Trophoblast cell (in vitro differentiated cells and primary cell): ENCODE results near the gene HHIP.

Experiments used
- DNase-seq, 2 donors: peaks; one replicate each; pipeline ENCODE4 v3.0.0-alpha.2; 2016
- H2AFZ ChIP-seq: 2 replicates; pipeline ENCODE4 v1.6.1; 2013; ENCODE audit warnings: low read length, moderate library complexity, mild to moderate bottlenecking; ENCODE audit not compliant: insufficient read depth, poor library complexity
- H2AK5ac ChIP-seq: 2 replicates; pipeline ENCODE4 v1.6.1; 2013; ENCODE audit warnings: mild to moderate bottlenecking, low read length
- H2BK120ac ChIP-seq: 2 replicates; pipeline ENCODE4 v1.6.1; 2013; ENCODE audit warnings: low read length, mild to moderate bottlenecking, moderate library complexity; ENCODE audit not compliant: insufficient read depth, poor library complexity
- H2BK12ac ChIP-seq: 2 replicates; pipeline ENCODE4 v1.6.1; 2013; ENCODE audit warnings: mild to moderate bottlenecking, low read length, moderate library complexity
- H2BK5ac ChIP-seq: 2 replicates; pipeline ENCODE4 v1.6.1; 2013; ENCODE audit warnings: low read length, low read depth, moderate library complexity, mild to moderate bottlenecking; ENCODE audit not compliant: poor library complexity
- H3K14ac ChIP-seq: 2 replicates; pipeline ENCODE4 v1.6.1; 2013; ENCODE audit warnings: mild to moderate bottlenecking, low read length
- H3K18ac ChIP-seq: 2 replicates; pipeline ENCODE4 v1.6.1; 2013; ENCODE audit warnings: mild to moderate bottlenecking, low read length
- H3K23ac ChIP-seq: 2 replicates; pipeline ENCODE4 v1.6.1; 2013; ENCODE audit warnings: low read length
- H3K27ac ChIP-seq: 2 replicates; pipeline ENCODE4 v1.5.1; 2013; ENCODE audit warnings: low read depth, mild to moderate bottlenecking, inconsistent platforms, low read length, moderate library complexity
- H3K27me3 ChIP-seq: 2 replicates; pipeline ENCODE4 v1.6.1; 2013; ENCODE audit warnings: inconsistent platforms, mild to moderate bottlenecking, low read length, moderate library complexity; ENCODE audit not compliant: insufficient read depth
- H3K36me3 ChIP-seq, 2 experiments: 1 replicate in 1 of 2; 2 replicates in 1 of 2; pipeline ENCODE4 v1.6.1; 2013; ENCODE audit warnings: low read length in 2 of 2, mild to moderate bottlenecking in 2 of 2, moderate library complexity in 1 of 2; ENCODE audit not compliant: insufficient read depth in 2 of 2, control insufficient read depth in 1 of 2
- H3K4ac ChIP-seq: 2 replicates; pipeline ENCODE4 v1.6.1; 2013; ENCODE audit warnings: low read depth, mild to moderate bottlenecking, low read length, moderate library complexity
- H3K4me1 ChIP-seq, 2 experiments: 1 replicate in 1 of 2; 2 replicates in 1 of 2; pipeline ENCODE4 v1.6.1; 2013; ENCODE audit warnings: low read length in 2 of 2, mild to moderate bottlenecking in 2 of 2, moderate library complexity in 1 of 2; ENCODE audit not compliant: insufficient read depth in 2 of 2, control insufficient read depth in 1 of 2
- H3K4me2 ChIP-seq: 2 replicates; pipeline ENCODE4 v1.6.1; 2013; ENCODE audit warnings: inconsistent platforms, mild to moderate bottlenecking, low read length, moderate library complexity
- H3K4me3 ChIP-seq: 2 replicates; pipeline ENCODE4 v1.5.1; 2013; ENCODE audit warnings: mild to moderate bottlenecking, low read depth, low read length, inconsistent platforms
- H3K79me1 ChIP-seq: one replicate; pipeline ENCODE4 v1.6.1; 2013; ENCODE audit warnings: low read length
- H3K79me2 ChIP-seq: 2 replicates; pipeline ENCODE4 v1.6.1; 2013; ENCODE audit warnings: low read length, mild to moderate bottlenecking; ENCODE audit not compliant: control insufficient read depth, insufficient read depth, poor library complexity
- H3K9ac ChIP-seq: 2 replicates; pipeline ENCODE4 v1.6.1; 2013; ENCODE audit warnings: mild to moderate bottlenecking, low read length
- H3K9me3 ChIP-seq: 2 replicates; pipeline ENCODE4 v1.6.1; 2013; ENCODE audit warnings: low read depth, mild to moderate bottlenecking, control low read depth, inconsistent platforms, low read length; ENCODE audit not compliant: insufficient read depth
- H4K12ac ChIP-seq: 2 replicates; pipeline ENCODE4 v1.6.1; 2013; ENCODE audit warnings: low read depth, mild to moderate bottlenecking, low read length, moderate library complexity
- H4K8ac ChIP-seq: 2 replicates; pipeline ENCODE4 v1.6.1; 2013; ENCODE audit warnings: low read depth, mild to moderate bottlenecking, low read length, moderate library complexity
- H4K91ac ChIP-seq: one replicate; pipeline ENCODE4 v1.6.1; 2013; ENCODE audit warnings: low read depth, mild to moderate bottlenecking, low read length, moderate library complexity
- WGBS: extraction: QIAGEN DNeasy Blood & Tissue Kit; methylation state at CpG from one replicate; pipeline ENCODE4 v1.1.7; 2013; ENCODE audit warnings: missing lambda C conversion rate; ENCODE audit not compliant: insufficient read length, insufficient coverage; ENCODE audit errors: extremely low coverage; 5-methylcytosine and 5-hydroxymethylcytosine counted together

Gene HHIP

DNA sequence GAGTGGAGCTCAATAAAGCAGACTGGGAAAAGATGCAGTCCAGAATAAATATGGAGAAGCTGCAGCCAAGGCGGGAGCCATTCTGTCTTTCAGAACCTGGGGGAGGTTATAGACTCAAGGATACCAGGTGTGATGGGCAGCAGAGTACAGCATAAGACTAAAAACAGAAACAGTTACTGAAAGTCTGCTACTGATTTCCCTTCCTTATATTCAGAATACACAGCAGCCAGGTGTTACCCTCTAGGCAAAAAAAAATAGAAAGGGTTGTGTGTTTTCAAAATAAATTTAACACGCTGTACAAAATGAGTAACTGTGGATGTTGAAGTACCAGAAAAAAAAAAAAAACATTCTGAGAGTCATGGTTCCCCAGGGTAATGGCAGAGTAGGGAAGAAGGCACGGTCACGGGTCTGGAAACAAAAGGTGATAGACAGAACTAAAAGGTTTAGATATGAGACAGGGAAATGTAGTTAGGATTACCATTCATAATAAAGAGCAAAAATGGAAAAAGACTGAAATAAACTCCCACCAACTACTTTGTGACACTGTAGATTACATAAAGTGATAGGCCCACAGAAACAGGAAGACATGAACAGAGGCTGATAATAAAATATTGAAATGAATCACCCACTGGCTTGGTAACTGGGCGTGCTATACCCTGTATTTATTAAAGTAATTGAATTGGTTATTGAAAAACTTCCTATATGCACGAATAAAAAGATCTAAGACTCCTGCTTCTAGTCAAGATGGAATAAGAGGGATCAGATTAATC, 10.8 kb upstream of the HHIP start:
- Histone ChIP-seq H3K4me1 (no peaks in the 10 kb centered on the region), H3K4me2 (no peak overlapping the region), H3K79me1 (no peaks in the 10 kb centered on the region), H2AFZ (no peak overlapping the region), H3K27me3 (no peaks in the 10 kb centered on the region), H4K8ac (no peak overlapping the region), H3K9ac (no peak overlapping the region), H3K79me2 (no peaks in the 10 kb centered on the region), H4K91ac (no peak overlapping the region), H3K9me3 (no peaks in the 10 kb centered on the region), H3K36me3 (no peaks in the 10 kb centered on the region), H3K4me3 (no peak overlapping the region), H3K23ac (no peak overlapping the region), H3K27ac (no peak overlapping the region), H2BK120ac (no peak overlapping the region), H4K12ac (no peak overlapping the region), H2AK5ac (no peak overlapping the region), H3K4ac (no peak overlapping the region), H3K18ac (no peak overlapping the region), H2BK12ac (no peak overlapping the region), H2BK5ac (no peak overlapping the region), H3K14ac (no peak overlapping the region)
- no peak for DNase-seq
- no CpG with 5 or more reads among the region's 6 CpGs for WGBS

- no peak overlapping the region for H3K18ac ChIP-seq
- H3K79me2 ChIP-seq: no peaks in the 10 kb centered on the region
- WGBS: no CpG with 5 or more reads among the region's 12 CpGs
- no peak for DNase-seq
- no peak overlapping the region for H2BK5ac ChIP-seq
- H3K4me3 ChIP-seq: no peak overlapping the region
- no peak overlapping the region for H3K9ac ChIP-seq
- H2AFZ ChIP-seq: no peak overlapping the region
- no peak overlapping the region for H3K27ac ChIP-seq
- H2BK12ac ChIP-seq: no peak overlapping the region
- H3K27me3 ChIP-seq: peaks cover 28% of the 10 kb centered on the region
- H2AK5ac ChIP-seq: no peak overlapping the region
- H3K9me3 ChIP-seq: peaks cover 1% of the 10 kb centered on the region
- no peak overlapping the region for H3K4me2 ChIP-seq
- H3K4me1 ChIP-seq: peaks cover 2 to 4% of the 10 kb centered on the region in 2 experiments
- H3K36me3 ChIP-seq: no peaks in the 10 kb centered on the region
- no peak overlapping the region for H3K23ac ChIP-seq
- H3K14ac ChIP-seq: no peak overlapping the region
- no peak overlapping the region for H2BK120ac ChIP-seq
- no peak overlapping the region for H4K91ac ChIP-seq
- no peak overlapping the region for H3K4ac ChIP-seq
- H4K8ac ChIP-seq: no peak overlapping the region
- no peak overlapping the region for H4K12ac ChIP-seq
- no peaks in the 10 kb centered on the region for H3K79me1 ChIP-seq
Measured at GRCh38 chr4:144644368-144645101, 1.4 kb upstream of the HHIP start.

GRCh38 chr4:144645102-144645630, 790 bp upstream of the HHIP start:
- Histone ChIP-seq H3K14ac (no peak overlapping the region), H4K91ac (no peak overlapping the region), H2BK5ac (no peak overlapping the region), H3K4me1 (peaks cover 2 to 4% of the 10 kb centered on the region in 2 experiments), H3K4me3 (no peak overlapping the region), H3K79me1 (no peaks in the 10 kb centered on the region), H3K27me3 (peaks cover 28% of the 10 kb centered on the region), H3K9ac (no peak overlapping the region), H2BK12ac (no peak overlapping the region), H2BK120ac (no peak overlapping the region), H3K18ac (no peak overlapping the region), H3K4ac (no peak overlapping the region), H2AFZ (no peak overlapping the region), H3K4me2 (peak overlapping the region; percentile 77), H2AK5ac (no peak overlapping the region), H3K23ac (no peak overlapping the region), H4K8ac (no peak overlapping the region), H3K9me3 (peaks cover 1% of the 10 kb centered on the region), H4K12ac (no peak overlapping the region), H3K79me2 (no peaks in the 10 kb centered on the region), H3K36me3 (no peaks in the 10 kb centered on the region), H3K27ac (no peak overlapping the region)
- DNase-seq: no peak
- WGBS: no CpG with 5 or more reads among the region's 29 CpGs

DNA sequence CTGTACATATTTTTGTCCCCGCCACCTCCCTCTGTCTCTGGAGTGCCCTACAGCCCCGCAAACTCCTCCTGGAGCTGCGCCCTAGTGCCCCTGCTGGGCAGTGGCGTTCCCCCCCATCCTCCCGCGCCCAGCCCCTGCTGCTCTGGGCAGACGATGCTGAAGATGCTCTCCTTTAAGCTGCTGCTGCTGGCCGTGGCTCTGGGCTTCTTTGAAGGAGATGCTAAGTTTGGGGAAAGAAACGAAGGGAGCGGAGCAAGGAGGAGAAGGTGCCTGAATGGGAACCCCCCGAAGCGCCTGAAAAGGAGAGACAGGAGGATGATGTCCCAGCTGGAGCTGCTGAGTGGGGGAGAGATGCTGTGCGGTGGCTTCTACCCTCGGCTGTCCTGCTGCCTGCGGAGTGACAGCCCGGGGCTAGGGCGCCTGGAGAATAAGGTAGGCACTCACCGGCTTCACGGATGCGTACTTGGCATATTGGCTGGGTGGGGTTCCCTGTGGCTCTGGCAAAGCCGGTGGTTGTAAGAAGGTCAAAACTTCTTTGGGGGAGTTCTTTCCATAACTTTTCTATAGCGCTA, 653 bp downstream of the HHIP start:
- Histone ChIP-seq H3K4ac (no peak overlapping the region), H3K79me1 (no peaks in the 10 kb centered on the region), H2AFZ (no peak overlapping the region), H4K12ac (no peak overlapping the region), H3K79me2 (no peaks in the 10 kb centered on the region), H4K91ac (no peak overlapping the region), H4K8ac (no peak overlapping the region), H2BK5ac (no peak overlapping the region), H3K4me3 (no peak overlapping the region), H3K36me3 (no peaks in the 10 kb centered on the region), H3K4me2 (peak overlapping the region; percentile 77), H2AK5ac (no peak overlapping the region), H3K4me1 (peaks cover 2 to 4% of the 10 kb centered on the region in 2 experiments), H3K27me3 (peaks cover 28% of the 10 kb centered on the region), H3K18ac (no peak overlapping the region), H3K23ac (no peak overlapping the region), H3K9ac (no peak overlapping the region), H3K14ac (no peak overlapping the region), H3K27ac (no peak overlapping the region), H2BK12ac (no peak overlapping the region), H2BK120ac (no peak overlapping the region), H3K9me3 (peaks cover 1% of the 10 kb centered on the region)
- no peak for DNase-seq
- no CpG with 5 or more reads among the region's 22 CpGs for WGBS
